ENCODE measurements around the gene EDDM13. TPM values are rescaled to one million over a fixed set of nuclear protein-coding genes. Genes with fewer than 3 reads are reported as not detected.

The EDDM13 gene
- total and polyA plus RNA-seq, 2 of the 13 experiments (the other 11 are each of a cell fraction or from before 2014, with no cell fraction given): not detected

GRCh38 chr19:56314018-56314380 lies 41.5 kb downstream of the EDDM13 start (continued):
- no peak for TF ChIP-seq SP5 (CRISPR knock-in tag; IDR thresholded peaks at IDR 0.05; ENCODE audit: borderline replicate concordance, low read depth)
- TF ChIP-seq ATM (IDR thresholded peaks at IDR 0.05; ENCODE audit: borderline replicate concordance): no peak
- TF ChIP-seq FOXC1 (CRISPR knock-in tag; IDR thresholded peaks at IDR 0.05; ENCODE audit: borderline replicate concordance): no peak
- TF ChIP-seq ZBTB21 (CRISPR knock-in tag; IDR thresholded peaks at IDR 0.05): no peak
- TF ChIP-seq KLF16 (CRISPR knock-in tag; IDR thresholded peaks at IDR 0.05): 0 out of 4 replicates have a peak, but pooled peaks of 1 of the 2 experiments have one; percentile 39
- no peak for TF ChIP-seq NFYB (CRISPR knock-in tag; IDR thresholded peaks at IDR 0.05)
- TF ChIP-seq SNAI1 (CRISPR knock-in tag; IDR thresholded peaks at IDR 0.05; ENCODE audit: borderline replicate concordance): no peak
- TF ChIP-seq FOXA3 (CRISPR knock-in tag; IDR thresholded peaks at IDR 0.05): peak; percentile 81
- no peak for TF ChIP-seq MTERF4 (CRISPR knock-in tag; IDR thresholded peaks at IDR 0.05)
- TF ChIP-seq ZSCAN29 (CRISPR knock-in tag; conservative IDR thresholded peaks at IDR 0.05): no peak
- TF ChIP-seq FUBP1 (CRISPR knock-in tag; IDR thresholded peaks at IDR 0.05; ENCODE audit: borderline replicate concordance): no peak
- peak; percentile 44 for TF ChIP-seq TEAD3 (CRISPR knock-in tag; optimal IDR thresholded peaks at IDR 0.05; ENCODE audit: borderline replicate concordance)
- TF ChIP-seq FOXK1 (CRISPR knock-in tag; IDR thresholded peaks at IDR 0.05; ENCODE audit: borderline replicate concordance, low read depth): peak; percentile 47; the same call in 1 of the 2 replicates
- TF ChIP-seq PAWR (CRISPR knock-in tag; IDR thresholded peaks at IDR 0.05; ENCODE audit: borderline replicate concordance): no peak
- no peak for TF ChIP-seq HDAC2 (CRISPR knock-in tag; IDR thresholded peaks at IDR 0.05)
- no peak for TF ChIP-seq KDM6A (CRISPR knock-in tag; IDR thresholded peaks at IDR 0.05; ENCODE audit: low read depth)
- no peak for TF ChIP-seq REST (IDR thresholded peaks at IDR 0.05; ENCODE audit: borderline replicate concordance in 1 of 2, low read depth in 1 of 2, low read length in 2 of 2)
- no peak for TF ChIP-seq CHCHD3 (CRISPR knock-in tag; IDR thresholded peaks at IDR 0.05)
- no peak for TF ChIP-seq POGK (CRISPR knock-in tag; conservative IDR thresholded peaks at IDR 0.05)
- TF ChIP-seq ZNF362 (CRISPR knock-in tag; IDR thresholded peaks at IDR 0.05; ENCODE audit: borderline replicate concordance): no peak
- TF ChIP-seq CCAR2 (optimal IDR thresholded peaks at IDR 0.05; ENCODE audit: low read depth, low read length): no peak
- TF ChIP-seq NR2F6 (IDR thresholded peaks at IDR 0.05): peak; percentile 18; the same call in 1 of the 2 replicates
- no peak; the same call in 1 of the 2 replicates for TF ChIP-seq NR2F6 (CRISPR knock-in tag; IDR thresholded peaks at IDR 0.05)
